Cerebellar nuclear complex (tissue), 1 donor: ENCODE data around the gene PHYHD1.

Experiments used
- DNase-seq, 2 experiments: peaks; one replicate each; lab custom pipeline; 2025; lab: John Stamatoyannopoulos, UW

The PHYHD1 gene

DNA sequence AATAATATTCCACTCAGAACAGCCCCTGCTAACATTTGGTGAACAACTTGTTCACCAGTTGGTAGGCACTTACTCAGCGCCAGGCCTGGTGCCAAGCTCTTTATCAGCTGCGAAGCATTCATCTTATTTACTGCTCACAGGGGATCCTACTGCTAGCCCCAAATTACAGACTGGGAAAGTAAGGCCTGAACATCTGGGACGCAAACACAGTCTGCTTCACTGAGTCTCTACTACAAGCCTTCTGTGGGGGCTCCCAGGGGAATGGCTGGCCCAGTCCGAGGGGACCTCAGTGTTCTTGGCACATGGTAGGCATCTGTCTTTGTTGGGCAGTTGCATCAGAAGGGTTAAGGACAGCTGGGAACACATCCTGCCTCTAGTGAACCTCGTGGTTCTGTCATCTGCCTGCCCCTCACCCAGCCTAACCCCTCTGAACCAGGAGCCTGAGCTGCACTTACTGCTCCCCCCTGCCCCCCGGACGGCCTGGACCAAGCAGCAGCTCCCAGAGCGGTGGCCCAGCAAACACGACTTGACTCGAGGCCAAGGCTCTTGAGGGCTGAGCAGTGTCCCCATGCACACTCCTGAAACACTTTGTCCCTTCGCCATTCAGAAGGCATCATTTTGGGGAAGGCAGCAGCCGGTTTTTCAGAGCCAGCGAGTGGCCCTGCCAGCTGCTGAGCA, at the start of gene PHYHD1:
Gene PHYHD1, plus strand, starts transcription at position 602 of the 678 bp plus-strand sequence. CDS start 1,342 bp downstream, outside the sequence.
- no peak for DNase-seq

DNA sequence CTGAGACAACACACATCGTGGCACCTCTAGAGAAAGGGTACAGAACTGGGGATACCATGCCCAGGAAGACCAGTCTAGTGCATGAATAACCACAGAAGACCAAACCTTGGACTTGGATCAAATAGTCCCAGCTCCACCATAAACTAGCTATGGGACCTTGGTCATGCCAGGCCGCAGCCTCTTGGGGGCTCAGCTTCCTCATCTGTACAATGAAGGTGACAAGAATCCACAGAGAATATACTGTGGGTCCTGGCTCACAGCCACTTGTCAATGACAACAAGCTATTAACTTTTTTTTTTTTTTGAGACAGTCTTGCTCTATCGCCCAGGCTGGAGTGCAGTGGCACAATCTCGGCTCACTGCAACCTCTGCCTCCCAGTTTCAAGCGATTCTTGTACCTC, 42.9 kb upstream of the PHYHD1 start:
- no peak for DNase-seq

DNA sequence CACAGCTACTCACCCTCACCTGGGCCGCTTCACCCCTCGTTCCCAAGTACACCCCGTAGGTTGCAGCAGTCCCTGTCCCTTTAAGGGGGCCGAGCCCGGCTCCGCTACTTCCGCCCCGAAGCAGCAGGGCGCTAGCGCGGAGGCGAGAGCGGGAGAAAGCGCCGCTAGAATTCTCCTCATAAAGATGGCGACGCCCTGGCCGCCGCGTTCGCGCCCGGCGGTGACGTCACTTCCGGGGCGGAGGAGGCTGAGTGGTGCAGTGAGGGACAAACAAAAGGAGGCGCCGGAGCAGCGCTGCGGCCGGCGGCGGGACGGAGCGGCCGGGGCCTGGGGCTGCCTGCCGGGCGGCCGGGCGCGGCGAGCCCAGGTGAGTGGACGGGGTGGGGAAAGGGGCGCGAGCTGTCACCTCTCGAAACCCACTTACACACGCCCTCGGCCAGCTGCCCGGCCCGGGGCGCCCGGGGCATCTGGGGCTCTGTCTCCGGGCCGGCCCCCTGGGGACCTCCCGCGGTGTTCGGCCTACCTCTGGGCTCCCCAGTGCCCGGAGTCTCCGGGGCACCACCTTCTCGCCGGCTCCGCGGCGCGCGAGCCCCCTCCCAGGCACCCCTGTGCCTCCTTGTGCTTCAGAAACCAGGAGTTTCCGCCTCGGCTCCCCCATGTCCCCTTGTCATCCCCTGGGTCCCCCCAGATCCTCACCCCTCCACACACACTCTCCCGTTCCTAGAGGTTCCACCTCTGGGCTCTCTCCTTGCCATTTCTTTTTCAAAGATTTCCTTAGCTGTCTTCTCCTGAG, 38.7 kb upstream of the PHYHD1 start, which contains the start of the genes KYAT1 and LRRC8A:
Gene KYAT1, minus strand, starts transcription at position 67 of the 793 bp plus-strand sequence. CDS start 36,545 bp downstream, outside the sequence.
Gene LRRC8A, plus strand, starts transcription at position 250 of the 793 bp plus-strand sequence. CDS start 25,032 bp downstream, outside the sequence.
- DNase-seq = peak; percentile 71 to 93

DNA sequence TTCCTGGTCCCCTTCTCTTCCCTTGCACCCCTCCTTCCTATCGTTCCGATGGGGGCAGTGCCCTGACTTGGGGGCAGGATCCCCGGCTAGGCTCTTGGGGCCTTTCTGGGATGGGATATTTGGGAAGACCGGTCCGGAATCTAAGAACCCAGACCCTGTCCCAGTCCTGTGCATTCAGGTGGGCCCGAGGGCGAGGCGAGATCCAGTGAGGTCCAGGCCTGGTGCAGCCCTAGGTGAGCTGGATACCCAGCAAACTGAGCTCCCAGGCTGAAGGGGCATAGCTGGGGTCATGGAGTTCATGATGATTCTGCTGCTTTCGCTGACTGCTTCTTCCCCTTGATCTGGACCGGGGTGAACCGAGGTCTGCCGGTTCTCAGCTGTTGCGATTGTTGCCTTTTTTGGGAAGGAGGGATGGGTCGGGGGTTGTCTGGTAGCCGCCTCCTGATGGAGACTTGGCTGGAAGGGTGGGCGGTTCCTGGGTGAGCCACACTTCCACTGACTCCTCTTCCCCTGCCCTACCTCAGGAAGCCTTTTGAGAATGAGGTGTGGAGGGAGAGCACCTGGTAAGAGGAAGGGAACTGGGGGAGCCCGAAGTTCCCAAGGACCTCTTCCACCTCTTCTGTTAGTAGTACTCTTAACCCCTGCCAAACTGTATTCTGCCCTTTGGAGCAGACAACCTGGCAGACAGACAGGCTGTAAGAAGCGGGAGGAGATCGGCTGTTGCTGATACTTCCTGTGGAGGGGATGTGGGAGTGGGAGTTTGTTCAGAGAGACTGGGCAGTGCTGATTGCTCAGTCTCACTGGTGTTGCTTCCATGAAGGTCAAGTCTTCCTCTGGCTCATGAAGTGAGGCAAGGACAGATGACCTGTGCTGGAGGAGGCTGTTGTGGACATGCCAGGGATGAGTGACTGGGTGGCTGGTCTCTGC, 37.8 kb upstream of the PHYHD1 start:
- no peak for DNase-seq

DNA sequence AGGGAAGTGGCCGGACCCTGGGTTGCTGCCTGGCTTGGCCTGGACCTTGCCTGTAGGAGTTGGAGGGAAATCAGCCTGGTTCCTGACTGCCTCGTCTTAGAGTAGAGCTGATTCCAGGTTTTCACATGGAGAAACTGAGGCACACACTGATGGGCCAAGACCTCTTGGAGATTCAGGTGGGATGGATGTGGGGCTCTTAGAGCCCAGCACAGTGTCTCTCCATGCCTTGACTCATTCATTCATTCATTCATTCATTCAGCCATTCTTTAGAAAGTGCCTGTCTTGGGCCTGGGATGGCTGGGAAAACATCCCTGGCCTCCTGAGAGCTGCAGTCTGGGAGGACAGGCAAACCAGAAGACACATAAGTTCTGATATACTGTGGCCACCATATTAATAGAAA, 36.6 kb upstream of the PHYHD1 start:
- DNase-seq = no peak

DNA sequence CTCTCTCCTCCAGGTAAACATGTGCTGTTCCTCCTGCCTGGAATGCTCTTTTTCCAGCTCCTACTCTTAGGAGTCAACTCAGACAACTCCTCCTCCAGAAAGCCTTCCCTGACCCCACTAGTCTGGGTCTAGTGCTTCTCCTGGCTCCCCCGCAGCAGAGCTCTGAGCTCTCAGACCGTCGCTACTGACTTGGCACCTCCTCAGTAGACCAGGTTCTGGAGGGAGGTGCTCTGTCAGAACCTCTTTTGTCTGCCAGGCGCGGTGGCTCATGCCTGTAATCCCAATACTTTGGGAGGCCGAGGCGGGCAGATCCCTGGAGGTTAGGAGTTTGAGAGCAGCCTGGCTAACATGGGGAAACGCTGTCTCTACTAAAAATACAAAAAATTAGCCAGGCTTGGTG, 35.4 kb upstream of the PHYHD1 start:
- DNase-seq = peak in 1 of 2 experiments; percentile 16

DNA sequence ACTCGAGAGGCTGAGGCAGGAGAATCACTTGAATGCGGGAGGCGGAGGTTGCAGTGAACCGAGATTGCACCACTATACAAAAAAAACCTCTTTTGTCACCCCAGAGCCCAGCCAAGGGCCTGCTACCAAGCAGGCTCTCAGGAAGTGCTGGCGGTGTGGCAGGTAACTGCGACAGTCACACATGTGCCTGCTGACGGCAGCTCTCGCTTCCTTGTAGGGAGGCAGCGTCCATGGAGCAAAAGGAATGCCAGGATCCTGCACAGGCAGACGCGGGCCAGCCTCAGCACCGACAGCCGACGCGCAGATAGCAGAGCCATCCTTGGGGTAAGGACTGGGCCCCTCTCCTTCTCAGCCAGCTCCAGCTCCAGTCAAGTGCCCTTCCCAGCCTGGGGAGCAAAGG, 35.0 kb upstream of the PHYHD1 start:
- no peak for DNase-seq

DNA sequence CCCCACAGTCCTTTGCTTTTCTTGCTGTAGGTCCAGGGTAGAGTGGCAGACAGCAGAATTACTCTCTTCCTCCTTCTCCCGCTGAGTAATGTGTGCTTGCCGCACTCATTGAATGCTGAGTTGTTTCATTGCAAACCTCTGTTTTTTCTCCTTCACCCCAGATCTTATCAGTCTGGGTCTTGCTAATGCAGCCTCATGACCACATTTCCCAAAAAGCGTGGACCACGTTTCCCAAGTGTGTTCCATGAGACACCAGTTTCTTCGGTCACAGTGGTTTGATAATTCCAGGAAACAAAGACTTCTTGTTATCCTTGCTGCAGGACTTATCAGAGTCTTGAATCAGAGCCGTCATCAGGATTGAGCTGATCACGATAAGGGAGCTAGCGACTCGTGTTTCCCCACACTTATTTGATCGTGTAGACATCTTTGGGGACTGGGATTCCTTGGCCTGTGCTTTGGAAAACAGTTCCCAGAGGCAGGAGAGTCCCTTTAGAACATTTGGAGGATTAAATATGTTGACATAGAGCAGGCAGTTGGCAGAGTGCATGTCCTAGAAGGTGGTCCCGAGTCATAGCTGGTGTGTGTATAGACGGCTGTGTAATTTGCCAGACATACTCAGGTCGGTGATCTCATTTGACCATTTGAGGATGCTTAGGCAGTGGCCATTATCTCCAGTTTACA, 34.4 kb upstream of the PHYHD1 start:
- no peak for DNase-seq

DNA sequence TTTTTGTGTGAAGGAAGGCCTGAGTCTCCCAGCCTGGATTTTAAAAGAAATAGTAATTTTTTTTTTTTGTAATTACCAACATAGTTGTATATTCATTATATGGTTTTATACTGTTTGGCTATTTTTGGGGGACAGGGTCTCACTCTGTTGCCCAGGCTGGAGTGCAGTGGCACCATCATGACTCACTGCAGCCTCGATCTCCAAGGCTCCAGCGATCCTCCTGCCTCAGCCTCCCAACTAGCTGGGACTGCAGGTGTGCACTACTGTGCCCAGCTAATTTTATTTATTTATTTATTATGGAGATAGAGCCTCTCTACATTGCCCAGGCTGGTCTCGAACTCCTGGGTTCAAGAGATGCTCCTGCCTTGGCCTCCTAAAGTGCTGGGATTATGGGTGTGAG, 33.7 kb upstream of the PHYHD1 start:
- DNase-seq = no peak

DNA sequence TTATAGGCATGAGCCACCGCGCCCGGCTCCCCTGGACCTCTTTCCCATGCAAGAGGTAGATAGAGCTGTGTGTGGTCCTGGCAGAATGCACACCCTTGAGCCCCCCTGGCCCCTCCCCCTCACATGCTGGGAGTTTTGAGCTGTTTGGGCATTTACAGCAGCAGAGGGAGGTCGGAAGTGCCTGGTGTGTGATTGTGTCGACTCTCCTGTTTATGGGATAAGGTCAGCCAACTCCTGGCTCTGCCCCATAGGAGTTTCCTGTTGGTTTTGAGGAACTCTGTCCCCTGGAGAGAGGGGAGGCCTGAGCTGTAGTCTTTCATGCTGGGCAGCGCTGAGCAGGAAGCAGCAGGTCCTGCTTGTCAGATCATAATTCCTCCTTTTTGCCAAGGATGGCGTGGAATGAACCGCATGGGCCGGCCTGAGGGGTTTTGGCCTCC, 32.9 kb upstream of the PHYHD1 start:
- DNase-seq = no peak

DNA sequence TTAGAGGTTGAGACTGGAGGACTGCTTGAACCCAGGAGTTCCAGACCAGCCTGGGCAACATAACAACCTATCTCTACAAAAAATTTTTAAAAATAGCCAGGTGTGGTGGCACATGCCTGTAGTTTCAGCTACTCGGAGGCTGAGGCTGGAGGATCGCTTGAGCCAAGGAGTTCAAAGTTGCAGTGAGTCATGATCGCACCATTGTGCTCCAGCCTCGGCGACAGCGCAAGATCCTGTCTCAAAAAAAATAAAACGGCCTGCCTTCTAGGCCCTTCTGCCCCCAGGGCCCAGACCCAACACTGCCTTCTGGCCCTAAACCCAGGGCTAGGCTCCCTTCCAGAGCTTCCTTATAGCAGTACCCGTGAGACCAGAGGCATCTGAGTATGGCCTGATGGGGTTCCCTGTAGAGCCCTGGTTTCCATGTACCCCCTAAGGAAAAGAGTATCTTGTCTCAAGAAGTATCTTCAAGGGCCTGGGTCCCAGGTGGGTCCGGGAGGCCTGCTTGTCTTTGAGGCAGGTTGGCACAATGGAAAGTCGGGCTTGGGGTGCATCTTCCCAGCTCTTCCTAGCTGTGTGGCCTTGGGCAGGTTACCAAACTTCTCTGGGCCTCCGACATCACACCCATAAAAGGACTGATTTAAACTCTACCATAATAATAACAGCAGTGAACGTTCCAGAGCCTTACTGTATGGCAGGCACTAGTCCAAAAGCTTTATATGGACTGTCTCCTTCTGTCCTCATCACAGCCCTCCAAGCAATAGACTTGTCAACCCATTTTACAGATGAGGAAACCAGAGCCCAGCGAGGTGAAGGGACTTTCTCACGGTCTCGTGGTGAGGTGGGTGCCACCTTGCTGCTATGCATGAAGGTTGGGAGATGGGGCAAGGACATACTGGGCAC, 29.2 kb upstream of the PHYHD1 start:
- DNase-seq = no peak

DNA sequence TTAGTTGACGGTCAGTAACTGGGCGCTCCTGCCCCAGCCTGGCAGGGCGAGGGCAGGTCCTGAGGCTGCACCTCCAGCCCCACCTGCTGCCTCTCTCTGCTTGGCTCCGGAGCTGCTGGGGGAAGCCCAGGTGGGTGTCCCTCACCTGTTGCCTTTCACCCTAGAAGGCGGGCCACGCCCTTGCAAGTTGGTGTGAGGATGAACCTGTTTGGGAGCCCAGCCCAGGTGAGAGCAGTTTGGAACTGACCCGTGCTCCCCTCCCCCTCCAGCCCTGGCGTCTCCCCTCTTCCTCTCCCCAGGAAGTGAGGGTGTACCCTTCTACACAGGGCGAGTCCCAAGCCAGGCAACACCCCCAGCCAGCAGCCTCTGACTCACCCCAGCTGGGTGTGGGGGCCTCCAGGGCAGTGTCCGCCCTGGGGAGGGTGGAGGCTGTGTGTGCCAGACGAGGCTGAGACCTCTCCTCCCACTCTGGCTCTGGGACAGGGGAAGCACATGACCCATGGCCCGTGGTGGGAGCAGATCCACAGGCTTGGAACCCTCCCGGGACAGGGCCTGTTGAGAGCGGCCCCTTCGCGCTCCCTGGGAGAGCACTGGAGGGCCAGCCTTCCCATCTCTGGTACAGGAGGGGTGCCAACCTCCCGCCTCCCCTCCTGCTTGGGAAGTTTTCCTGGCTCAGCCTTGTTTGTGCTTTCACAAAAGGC, 28.4 kb upstream of the PHYHD1 start:
- no peak for DNase-seq

DNA sequence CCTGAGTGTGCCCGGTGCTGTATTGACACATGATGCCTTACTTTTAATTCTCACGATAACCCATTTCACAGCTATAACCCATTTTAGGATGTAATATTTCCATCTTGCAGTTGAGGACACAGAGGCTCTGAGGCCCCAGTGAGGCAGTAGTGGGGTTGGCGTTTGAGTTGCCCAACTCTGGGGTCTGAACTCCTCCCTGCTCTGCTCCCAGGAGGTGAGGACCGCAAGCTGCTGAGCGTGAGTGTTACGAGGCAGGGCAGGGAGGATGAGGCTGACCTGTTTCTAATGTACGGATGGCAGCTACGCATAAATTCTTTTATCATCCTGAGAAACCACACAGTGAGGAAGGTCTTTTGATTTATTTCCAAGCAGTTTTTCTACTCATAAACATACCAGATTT, 27.4 kb upstream of the PHYHD1 start:
- no peak for DNase-seq

DNA sequence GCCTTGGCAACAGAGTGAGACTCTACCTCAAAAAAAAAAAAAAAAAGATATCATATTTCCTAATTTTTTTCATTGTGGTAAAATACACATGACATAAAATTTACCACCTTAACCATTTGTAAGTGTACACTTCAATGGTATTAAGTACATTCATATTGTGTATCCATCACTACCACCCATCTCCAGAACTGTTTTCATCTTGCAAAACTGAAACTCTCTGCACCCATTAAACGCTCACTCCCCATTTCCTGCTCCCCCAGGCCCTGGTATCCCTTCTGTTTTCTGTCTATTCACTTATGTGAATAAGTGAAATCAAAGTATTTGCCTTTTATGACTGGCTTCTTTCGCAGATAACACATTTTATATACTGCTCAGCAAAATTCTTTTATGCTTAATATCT, 26.0 kb upstream of the PHYHD1 start:
- DNase-seq = no peak

DNA sequence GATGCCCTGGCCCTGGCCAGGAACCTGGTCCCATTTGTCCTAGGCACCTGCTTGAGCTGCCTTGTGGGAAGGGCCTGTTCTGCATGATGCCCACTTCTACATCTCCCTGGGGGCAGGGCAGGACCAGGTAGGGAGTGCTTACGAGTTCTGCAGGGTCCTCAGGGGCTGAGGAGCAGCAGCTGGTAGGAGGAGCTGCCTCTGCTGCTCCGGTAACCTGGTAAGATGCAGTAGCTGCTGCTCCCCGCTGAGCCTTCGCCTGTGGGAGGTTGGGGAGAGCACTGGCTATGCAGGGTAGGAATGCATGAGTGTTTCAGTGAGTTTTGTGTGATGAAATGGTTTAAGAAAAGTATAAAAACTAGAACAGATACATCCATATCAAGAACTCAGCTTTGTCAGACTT, 25.2 kb upstream of the PHYHD1 start:
- DNase-seq = no peak

DNA sequence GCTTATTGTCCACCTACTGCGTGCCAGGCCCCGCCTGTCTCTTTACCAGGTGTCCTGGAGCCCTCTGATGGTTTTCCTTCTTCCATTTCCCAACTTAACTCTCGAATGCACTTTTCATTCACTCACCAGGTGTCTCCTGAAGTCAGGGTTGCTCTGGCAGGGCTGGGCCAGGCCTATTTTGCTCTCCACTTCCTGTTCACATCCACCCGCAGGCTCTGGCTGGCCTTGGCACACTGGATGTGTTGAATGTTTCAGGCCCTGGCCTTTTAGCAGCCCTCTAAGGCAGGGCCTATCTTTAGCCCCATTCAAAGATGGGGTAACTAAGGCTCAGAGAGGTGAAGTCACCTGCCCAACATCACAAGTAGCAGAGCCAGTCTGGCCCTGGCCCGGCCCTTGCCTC, 22.4 kb upstream of the PHYHD1 start:
- DNase-seq = no peak

DNA sequence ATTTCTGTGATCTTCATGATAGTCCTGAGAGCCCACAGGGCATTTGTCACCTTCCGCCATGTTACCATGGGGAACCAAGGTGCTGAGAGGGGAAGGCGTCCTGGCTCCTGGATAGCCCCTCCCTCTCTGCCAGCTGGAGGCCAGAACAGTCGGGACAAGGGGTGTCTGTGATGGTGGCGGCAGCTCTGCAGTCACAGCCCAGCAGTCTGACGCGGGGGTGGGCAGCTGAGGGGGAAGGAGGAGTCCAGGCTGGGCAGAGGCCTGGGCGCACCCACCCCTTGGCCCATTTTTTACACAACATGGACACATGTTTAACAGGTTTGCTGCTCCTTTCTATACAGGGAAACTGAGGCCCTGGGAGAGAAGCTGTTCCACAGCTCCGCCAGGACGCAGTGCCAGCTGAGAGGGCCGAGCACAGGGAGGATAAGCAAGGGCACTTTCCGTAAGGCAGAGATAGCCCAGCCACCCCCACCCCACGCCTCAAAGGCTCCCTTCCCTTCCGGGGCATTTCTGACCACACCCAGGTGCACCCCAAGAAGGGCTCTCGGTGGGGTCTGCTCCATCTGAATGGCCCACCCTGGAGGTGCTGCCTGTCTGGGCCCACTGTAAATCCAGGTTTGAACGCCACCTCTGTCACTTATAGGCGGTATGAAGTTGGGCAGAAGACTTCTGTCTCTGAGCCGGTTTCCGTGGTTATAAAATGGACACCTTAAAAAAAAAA, 21.8 kb upstream of the PHYHD1 start:
- DNase-seq = no peak

DNA sequence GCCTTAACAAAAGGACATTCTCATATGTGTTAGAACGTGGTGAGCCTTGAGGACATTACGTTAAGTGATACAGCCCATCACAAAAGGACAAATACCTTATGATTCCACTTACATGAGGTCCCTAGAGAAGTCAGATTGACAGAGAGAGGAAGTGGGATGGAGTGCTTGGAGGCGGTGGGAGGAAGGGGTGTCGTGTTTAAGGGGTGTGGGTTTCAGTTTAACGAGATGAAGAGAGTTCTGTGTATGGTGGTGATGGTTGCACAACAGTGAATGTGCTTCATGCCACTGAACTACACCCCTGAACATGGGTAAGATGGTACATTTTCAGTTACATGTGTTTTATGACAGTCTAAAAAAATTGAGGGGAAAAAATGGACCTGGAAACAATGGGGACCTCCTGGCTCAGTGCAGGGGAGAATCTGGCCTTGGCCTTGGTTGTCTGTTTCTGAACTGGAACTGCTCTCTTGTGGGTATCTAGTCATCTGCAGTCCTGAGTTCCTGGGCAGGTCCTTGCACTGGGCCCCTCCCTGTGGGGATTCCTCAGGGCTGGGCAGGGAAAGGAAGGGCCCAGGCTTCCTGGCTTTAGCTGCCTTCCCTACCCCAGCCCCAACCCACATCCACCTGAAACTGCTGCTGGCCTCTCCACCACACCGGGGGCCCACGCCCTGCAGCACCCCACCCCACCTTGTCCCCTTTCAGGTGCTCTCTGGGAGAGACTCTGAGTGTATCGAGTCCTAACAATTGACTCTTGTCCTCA, 21.0 kb upstream of the PHYHD1 start:
- DNase-seq = no peak
